IPS-20b (cell line): Measurements from ENCODE around the gene SPOPL.

Experiments used
- H3K27ac ChIP-seq: one replicate; pipeline ENCODE4 v1.5.1; 2013; ENCODE audit warnings: low read length
- H3K27me3 ChIP-seq: 2 replicates; pipeline ENCODE4 v1.6.1; 2013; ENCODE audit warnings: mild to moderate bottlenecking, low read length, inconsistent platforms; ENCODE audit not compliant: insufficient read depth
- H3K36me3 ChIP-seq: 2 replicates; pipeline ENCODE4 v1.6.1; 2013; ENCODE audit warnings: low read depth, mild to moderate bottlenecking, inconsistent platforms, low read length, moderate library complexity; ENCODE audit not compliant: insufficient read depth
- H3K4me1 ChIP-seq: 2 replicates; pipeline ENCODE4 v1.6.1; 2013; ENCODE audit warnings: mild to moderate bottlenecking, control low read depth, inconsistent platforms, low read length, moderate library complexity; ENCODE audit not compliant: insufficient read depth
- H3K4me3 ChIP-seq: 2 replicates; pipeline ENCODE4 v1.5.1; 2013; ENCODE audit warnings: mild to moderate bottlenecking, low read length, inconsistent platforms
- H3K9ac ChIP-seq: 2 replicates; pipeline ENCODE4 v1.6.1; 2013; ENCODE audit warnings: low read depth, mild to moderate bottlenecking, inconsistent platforms, low read length, moderate library complexity
- H3K9me3 ChIP-seq: 2 replicates; pipeline ENCODE4 v1.6.1; 2013; ENCODE audit warnings: mild to moderate bottlenecking, low read depth, low read length, inconsistent platforms; ENCODE audit not compliant: insufficient read depth

SPOPL gene

GRCh38 chr2:138615257-138615656 lies 113.7 kb downstream of the SPOPL start:
- Histone ChIP-seq H3K4me1 (no peaks in the 10 kb centered on the region), H3K9ac (no peak overlapping the region), H3K27ac (no peak overlapping the region), H3K27me3 (no peaks in the 10 kb centered on the region), H3K36me3 (no peaks in the 10 kb centered on the region), H3K9me3 (no peaks in the 10 kb centered on the region), H3K4me3 (no peak overlapping the region)

GRCh38 chr2:138617026-138617425 lies 115.5 kb downstream of the SPOPL start:
- Histone ChIP-seq H3K4me1 (no peaks in the 10 kb centered on the region), H3K9ac (no peak overlapping the region), H3K9me3 (no peaks in the 10 kb centered on the region), H3K27me3 (no peaks in the 10 kb centered on the region), H3K4me3 (no peak overlapping the region), H3K36me3 (no peaks in the 10 kb centered on the region), H3K27ac (no peak overlapping the region)

GRCh38 chr2:138618971-138619370 lies 117.4 kb downstream of the SPOPL start:
- Histone ChIP-seq H3K4me1 (no peaks in the 10 kb centered on the region), H3K27ac (no peak overlapping the region), H3K9me3 (no peaks in the 10 kb centered on the region), H3K9ac (no peak overlapping the region), H3K27me3 (no peaks in the 10 kb centered on the region), H3K4me3 (no peak overlapping the region), H3K36me3 (no peaks in the 10 kb centered on the region)

DNA sequence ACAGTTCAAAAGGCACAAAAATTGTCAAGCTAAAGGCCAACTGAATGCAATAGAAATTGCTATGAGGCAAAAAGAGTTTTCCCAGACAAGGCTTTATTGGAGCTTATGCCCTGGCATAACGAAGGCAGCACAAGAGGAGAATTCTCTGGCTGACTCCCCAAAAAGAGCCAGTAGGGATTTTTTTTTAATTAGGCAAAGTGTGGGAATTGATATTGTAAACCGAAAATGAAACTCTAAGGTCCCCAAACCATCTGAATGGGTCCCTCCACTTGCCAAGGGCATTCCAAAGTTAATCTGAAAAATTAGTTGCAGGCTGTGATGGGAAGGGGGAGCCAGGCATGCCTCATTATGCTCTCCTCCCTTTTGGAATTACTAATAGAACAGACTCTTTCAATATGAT lies 118.9 kb downstream of the SPOPL start:
- no peak overlapping the region for H3K27ac ChIP-seq
- H3K9me3 ChIP-seq = no peaks in the 10 kb centered on the region

DNA sequence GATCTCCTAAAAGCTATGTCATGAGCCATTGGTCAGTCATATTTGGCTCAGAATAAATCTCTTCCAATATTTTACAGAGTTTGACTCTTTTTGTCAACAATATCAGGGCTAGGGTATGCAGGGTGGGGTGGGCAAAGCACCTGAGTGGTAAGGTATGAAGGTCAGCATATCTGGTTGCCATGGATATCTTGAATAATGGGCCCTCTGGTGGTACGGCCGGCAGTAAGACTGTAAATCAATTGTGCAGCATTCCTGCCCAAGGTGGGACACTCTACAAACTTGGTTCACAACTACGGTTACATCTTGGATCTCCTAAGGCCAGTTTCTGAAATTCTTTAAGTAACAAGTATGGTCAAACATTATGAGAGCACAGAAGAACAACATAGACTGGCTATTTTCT lies 119.6 kb downstream of the SPOPL start:
- no peaks in the 10 kb centered on the region for H3K36me3 ChIP-seq
- no peaks in the 10 kb centered on the region for H3K9me3 ChIP-seq
- H3K4me3 ChIP-seq = no peak overlapping the region
- H3K9ac ChIP-seq = no peak overlapping the region
- no peak overlapping the region for H3K27ac ChIP-seq
- H3K4me1 ChIP-seq = no peaks in the 10 kb centered on the region
- H3K27me3 ChIP-seq = no peaks in the 10 kb centered on the region

More for the DNA sequence above, 118.9 kb downstream of the SPOPL start:
- no peak overlapping the region for H3K9ac ChIP-seq
- H3K27me3 ChIP-seq = no peaks in the 10 kb centered on the region
- H3K36me3 ChIP-seq = no peaks in the 10 kb centered on the region
- no peak overlapping the region for H3K4me3 ChIP-seq
- no peaks in the 10 kb centered on the region for H3K4me1 ChIP-seq

DNA sequence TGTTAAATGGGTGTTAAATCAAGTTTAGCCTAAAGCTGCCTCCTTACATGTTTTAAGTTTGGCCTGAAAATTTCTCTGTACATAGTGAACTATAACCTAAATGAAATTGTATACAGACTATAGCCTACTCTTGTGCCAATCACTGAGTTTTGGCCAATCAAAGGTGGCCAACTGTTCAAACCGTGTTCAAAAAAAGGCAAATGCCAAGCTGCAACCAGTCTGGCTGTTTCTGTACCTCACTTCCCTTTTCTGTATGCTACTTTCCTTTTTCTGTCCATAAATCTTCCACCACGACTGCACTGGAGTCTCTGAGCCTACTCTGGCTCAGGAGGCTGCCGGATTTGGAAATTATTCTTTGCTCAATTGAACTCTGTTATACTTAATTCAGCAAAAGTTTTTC lies 121.0 kb downstream of the SPOPL start:
- Histone ChIP-seq H3K4me1 (no peaks in the 10 kb centered on the region), H3K27me3 (no peaks in the 10 kb centered on the region), H3K4me3 (no peak overlapping the region), H3K9me3 (no peaks in the 10 kb centered on the region), H3K27ac (no peak overlapping the region), H3K36me3 (no peaks in the 10 kb centered on the region), H3K9ac (no peak overlapping the region)
